ENCODE results near the gene TMEM138.
"Not testable (repeated sequence)": the region's sequence is repeated elsewhere in the genome, so short reads cannot be mapped to it uniquely, and the experiment has no call there.

The TMEM138 gene

GRCh38 chr11:61375761-61376108, 13.6 kb downstream of the TMEM138 start:
- no peak for TF ChIP-seq CTCF (conservative IDR thresholded peaks at IDR 0.05; ENCODE audit: control insufficient read depth, insufficient read depth, low read depth, low read length)
- no peak for DNase-seq (ENCODE audit: low read depth)
- H3K4me3 ChIP-seq (ENCODE audit: control insufficient read depth, low read depth, low read length), result no peak overlapping the region

- TF ChIP-seq CTCF (conservative IDR thresholded peaks at IDR 0.05; ENCODE audit: control insufficient read depth, insufficient read depth, low read depth, low read length), result no peak
- peak; percentile 77 for DNase-seq (ENCODE audit: low read depth)
- no peak overlapping the region for H3K4me3 ChIP-seq (ENCODE audit: control insufficient read depth, low read depth, low read length)
Measured at GRCh38 chr11:61377461-61378160, 15.4 kb downstream of the TMEM138 start.

- no peak overlapping the region for H3K4me3 ChIP-seq (ENCODE audit: control insufficient read depth, low read depth, low read length)
- DNase-seq (ENCODE audit: low read depth), result peak; percentile 98
- TF ChIP-seq CTCF (conservative IDR thresholded peaks at IDR 0.05; ENCODE audit: control insufficient read depth, insufficient read depth, low read depth, low read length), result no peak
Measured at GRCh38 chr11:61378713-61379313, 16.6 kb downstream of the TMEM138 start.

- H3K4me3 ChIP-seq (ENCODE audit: control insufficient read depth, low read depth, low read length), result no peak overlapping the region
- no peak for DNase-seq (ENCODE audit: low read depth)
- no peak for TF ChIP-seq CTCF (conservative IDR thresholded peaks at IDR 0.05; ENCODE audit: control insufficient read depth, insufficient read depth, low read depth, low read length)
Measured at GRCh38 chr11:61380884-61381283, 18.7 kb downstream of the TMEM138 start.

GRCh38 chr11:61383859-61384258, 21.7 kb downstream of the TMEM138 start:
- not testable (repeated sequence) for DNase-seq (ENCODE audit: low read depth); H3K4me3 ChIP-seq (ENCODE audit: control insufficient read depth, low read depth, low read length)

- no peak overlapping the region for H3K4me3 ChIP-seq (ENCODE audit: control insufficient read depth, low read depth, low read length)
- DNase-seq (ENCODE audit: low read depth), result peak; percentile 62
- peak; percentile 67 for TF ChIP-seq CTCF (conservative IDR thresholded peaks at IDR 0.05; ENCODE audit: control insufficient read depth, insufficient read depth, low read depth, low read length)
Measured at GRCh38 chr11:61384271-61385242, 22.4 kb downstream of the TMEM138 start.

GRCh38 chr11:61390161-61390560, 28.0 kb downstream of the TMEM138 start:
- no peak for DNase-seq (ENCODE audit: low read depth)
- TF ChIP-seq CTCF (conservative IDR thresholded peaks at IDR 0.05; ENCODE audit: control insufficient read depth, insufficient read depth, low read depth, low read length), result no peak

More at GRCh38 chr11:61390161-61390560, 28.0 kb downstream of the TMEM138 start:
- no peak overlapping the region for H3K4me3 ChIP-seq (ENCODE audit: control insufficient read depth, low read depth, low read length)

Data from fibroblast of mammary gland (primary cell).